Measurements from ENCODE around the gene TNFAIP8. TPM values are rescaled to one million over a fixed set of nuclear protein-coding genes. Genes with fewer than 3 reads are reported as not detected.

The TNFAIP8 gene
- total and polyA plus RNA-seq, 2 experiments from 2014 or later, result 10.3 to 14.8 TPM

GRCh38 chr5:119312403-119312802 lies 43.4 kb upstream of the TNFAIP8 start:
- Histone ChIP-seq H3K79me2 (ENCODE audit: insufficient read depth) (no peaks in the 10 kb centered on the region), H2AFZ (no peak overlapping the region), H3K27me3 (replicated peaks; ENCODE audit: insufficient read depth) (no peaks in the 10 kb centered on the region), H3K4me1 (ENCODE audit: insufficient read depth) (peaks cover 7% of the 10 kb centered on the region), H3K9me3 (ENCODE audit: low read depth) (no peaks in the 10 kb centered on the region), H3K4me3 (no peak overlapping the region), H3K9ac (no peak overlapping the region), H3K27ac (no peak overlapping the region), H3K36me3 (ENCODE audit: low read depth) (no peaks in the 10 kb centered on the region), H3F3A (ENCODE audit: insufficient read depth) (no peaks in the 10 kb centered on the region), H3K4me2 (ENCODE audit: unreplicated experiment) (no peak overlapping the region), H3K9me2 (ENCODE audit: insufficient read depth) (no peaks in the 10 kb centered on the region), H4K20me1 (ENCODE audit: insufficient read depth) (no peaks in the 10 kb centered on the region)
- DNase-seq, result no peak
- WGBS, 2 experiments (ENCODE audit: low coverage in 1 of 2, low lambda C conversion rate in 2 of 2, missing lambda C conversion rate in 2 of 2), result 90 to 94% methylated on average over 5 of the region's 5 CpGs
- in situ Hi-C loops (cut with MboI), result no loop called here
- TF ChIP-seq EZH2 (IDR thresholded peaks at IDR 0.05; ENCODE audit: insufficient read depth, poor library complexity, severe bottlenecking) (no peak), EZH2phosphoT487 (IDR thresholded peaks at IDR 0.05; ENCODE audit: insufficient read depth, low read depth) (no peak)

- Histone ChIP-seq H3K9me2 (ENCODE audit: insufficient read depth) (no peaks in the 10 kb centered on the region), H3F3A (ENCODE audit: insufficient read depth) (no peaks in the 10 kb centered on the region), H3K9me3 (ENCODE audit: low read depth) (no peaks in the 10 kb centered on the region), H3K4me3 (no peak overlapping the region), H3K4me1 (ENCODE audit: insufficient read depth) (peaks cover 7% of the 10 kb centered on the region), H4K20me1 (ENCODE audit: insufficient read depth) (no peaks in the 10 kb centered on the region), H3K79me2 (ENCODE audit: insufficient read depth) (no peaks in the 10 kb centered on the region), H3K4me2 (ENCODE audit: unreplicated experiment) (no peak overlapping the region), H3K9ac (no peak overlapping the region), H2AFZ (no peak overlapping the region), H3K36me3 (ENCODE audit: low read depth) (no peaks in the 10 kb centered on the region), H3K27ac (no peak overlapping the region), H3K27me3 (replicated peaks; ENCODE audit: insufficient read depth) (no peaks in the 10 kb centered on the region)
- in situ Hi-C loops (cut with MboI), result no loop called here
- TF ChIP-seq EZH2 (IDR thresholded peaks at IDR 0.05; ENCODE audit: insufficient read depth, poor library complexity, severe bottlenecking), result no peak
- TF ChIP-seq EZH2phosphoT487 (IDR thresholded peaks at IDR 0.05; ENCODE audit: insufficient read depth, low read depth), result no peak
- WGBS, 2 experiments (ENCODE audit: low coverage in 1 of 2, low lambda C conversion rate in 2 of 2, missing lambda C conversion rate in 2 of 2), result 95 to 97% methylated on average over 1 of the region's 1 CpG
- DNase-seq, result no peak
These were observed 42.6 kb upstream of the TNFAIP8 start for GRCh38 chr5:119313197-119313596.

- Histone ChIP-seq H3K9me3 (ENCODE audit: low read depth) (no peaks in the 10 kb centered on the region), H3K27me3 (replicated peaks; ENCODE audit: insufficient read depth) (no peaks in the 10 kb centered on the region), H3K9me2 (ENCODE audit: insufficient read depth) (no peaks in the 10 kb centered on the region), H2AFZ (no peak overlapping the region), H3K4me3 (no peak overlapping the region), H3K4me1 (ENCODE audit: insufficient read depth) (peaks cover 7% of the 10 kb centered on the region), H3K9ac (no peak overlapping the region), H4K20me1 (ENCODE audit: insufficient read depth) (no peaks in the 10 kb centered on the region), H3K27ac (no peak overlapping the region), H3K36me3 (ENCODE audit: low read depth) (no peaks in the 10 kb centered on the region), H3F3A (ENCODE audit: insufficient read depth) (no peaks in the 10 kb centered on the region), H3K79me2 (ENCODE audit: insufficient read depth) (no peaks in the 10 kb centered on the region), H3K4me2 (ENCODE audit: unreplicated experiment) (no peak overlapping the region)
- no peak for DNase-seq
- in situ Hi-C loops (cut with MboI), result no loop called here
- 88 to 91% methylated on average over 5 of the region's 5 CpGs for WGBS, 2 experiments (ENCODE audit: low coverage in 1 of 2, low lambda C conversion rate in 2 of 2, missing lambda C conversion rate in 2 of 2)
- TF ChIP-seq EZH2phosphoT487 (IDR thresholded peaks at IDR 0.05; ENCODE audit: insufficient read depth, low read depth), result no peak
- TF ChIP-seq EZH2 (IDR thresholded peaks at IDR 0.05; ENCODE audit: insufficient read depth, poor library complexity, severe bottlenecking), result no peak
These were observed 41.9 kb upstream of the TNFAIP8 start for GRCh38 chr5:119313658-119314605.

- DNase-seq, result peak; percentile 43
- in situ Hi-C loops (cut with MboI), result no loop called here
- no peak overlapping the region for H3K4me2 ChIP-seq (ENCODE audit: unreplicated experiment)
- H3F3A ChIP-seq (ENCODE audit: insufficient read depth), result no peaks in the 10 kb centered on the region
- H3K36me3 ChIP-seq (ENCODE audit: low read depth), result no peaks in the 10 kb centered on the region
- 14 to 30% methylated on average over 2 of the region's 2 CpGs for WGBS, 2 experiments (ENCODE audit: low coverage in 1 of 2, low lambda C conversion rate in 2 of 2, missing lambda C conversion rate in 2 of 2)
- H3K9ac ChIP-seq, result no peak overlapping the region
- H3K9me3 ChIP-seq (ENCODE audit: low read depth), result no peaks in the 10 kb centered on the region
- no peaks in the 10 kb centered on the region for H3K79me2 ChIP-seq (ENCODE audit: insufficient read depth)
- no peak overlapping the region for H3K4me3 ChIP-seq
- H4K20me1 ChIP-seq (ENCODE audit: insufficient read depth), result no peaks in the 10 kb centered on the region
- H3K27me3 ChIP-seq (replicated peaks; ENCODE audit: insufficient read depth), result no peaks in the 10 kb centered on the region
- no peak overlapping the region for H2AFZ ChIP-seq
- TF ChIP-seq EZH2phosphoT487 (IDR thresholded peaks at IDR 0.05; ENCODE audit: insufficient read depth, low read depth), result no peak
- no peak for TF ChIP-seq EZH2 (IDR thresholded peaks at IDR 0.05; ENCODE audit: insufficient read depth, poor library complexity, severe bottlenecking)
- H3K4me1 ChIP-seq (ENCODE audit: insufficient read depth), result peaks cover 7% of the 10 kb centered on the region
- H3K9me2 ChIP-seq (ENCODE audit: insufficient read depth), result no peaks in the 10 kb centered on the region
- no peak overlapping the region for H3K27ac ChIP-seq
These were observed 40.3 kb upstream of the TNFAIP8 start for GRCh38 chr5:119315516-119315949.
